K562 (cell line): Measurements from ENCODE around the gene THEM5.

Experiments used
- POLR2AphosphoS2 ChIP-seq: IDR thresholded peaks from 2 replicates; pipeline ENCODE4 v1.6.1; 2012; ENCODE audit warnings: low read length, improper control_type of control experiment
- TF ChIP-seq, protein P1 (sequence below): fragments of 250-450 bp; sonication (Bioruptor Pico); IDR thresholded peaks from 2 replicates; pipeline ENCODE4 v1.8.0; 2021; ENCODE audit warnings: mild to moderate bottlenecking, moderate library complexity

DNA sequence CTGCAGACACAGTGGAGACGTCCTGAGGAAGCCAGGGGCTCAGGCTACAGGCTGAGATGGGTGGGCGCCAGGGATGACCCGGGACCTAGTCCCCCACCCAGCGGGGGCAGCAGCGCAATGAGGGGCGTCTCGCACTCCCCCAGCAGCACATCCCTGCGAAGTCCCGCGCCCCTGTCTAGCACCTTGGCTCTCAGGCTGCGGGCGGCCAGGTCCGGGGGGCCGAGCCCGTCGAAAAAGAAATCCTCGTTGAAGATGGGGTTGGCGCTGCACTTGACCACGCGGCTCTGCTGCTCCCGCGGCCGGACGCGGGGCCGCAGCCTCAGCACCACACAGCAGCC lies 15.7 kb downstream of the THEM5 start:
- TF ChIP-seq, protein P1, sequence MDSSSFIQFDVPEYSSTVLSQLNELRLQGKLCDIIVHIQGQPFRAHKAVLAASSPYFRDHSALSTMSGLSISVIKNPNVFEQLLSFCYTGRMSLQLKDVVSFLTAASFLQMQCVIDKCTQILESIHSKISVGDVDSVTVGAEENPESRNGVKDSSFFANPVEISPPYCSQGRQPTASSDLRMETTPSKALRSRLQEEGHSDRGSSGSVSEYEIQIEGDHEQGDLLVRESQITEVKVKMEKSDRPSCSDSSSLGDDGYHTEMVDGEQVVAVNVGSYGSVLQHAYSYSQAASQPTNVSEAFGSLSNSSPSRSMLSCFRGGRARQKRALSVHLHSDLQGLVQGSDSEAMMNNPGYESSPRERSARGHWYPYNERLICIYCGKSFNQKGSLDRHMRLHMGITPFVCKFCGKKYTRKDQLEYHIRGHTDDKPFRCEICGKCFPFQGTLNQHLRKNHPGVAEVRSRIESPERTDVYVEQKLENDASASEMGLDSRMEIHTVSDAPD = no peak
- TF ChIP-seq POLR2AphosphoS2 = no peak
